NCI-H1436 treated with DMSO at 0.1 percent for 48 hours (cell line): ENCODE data around the gene CTBP1.

Experiments used
- DNase-seq: peaks from one replicate; lab custom pipeline; 2025; lab: John Stamatoyannopoulos, UW

Gene CTBP1

DNA sequence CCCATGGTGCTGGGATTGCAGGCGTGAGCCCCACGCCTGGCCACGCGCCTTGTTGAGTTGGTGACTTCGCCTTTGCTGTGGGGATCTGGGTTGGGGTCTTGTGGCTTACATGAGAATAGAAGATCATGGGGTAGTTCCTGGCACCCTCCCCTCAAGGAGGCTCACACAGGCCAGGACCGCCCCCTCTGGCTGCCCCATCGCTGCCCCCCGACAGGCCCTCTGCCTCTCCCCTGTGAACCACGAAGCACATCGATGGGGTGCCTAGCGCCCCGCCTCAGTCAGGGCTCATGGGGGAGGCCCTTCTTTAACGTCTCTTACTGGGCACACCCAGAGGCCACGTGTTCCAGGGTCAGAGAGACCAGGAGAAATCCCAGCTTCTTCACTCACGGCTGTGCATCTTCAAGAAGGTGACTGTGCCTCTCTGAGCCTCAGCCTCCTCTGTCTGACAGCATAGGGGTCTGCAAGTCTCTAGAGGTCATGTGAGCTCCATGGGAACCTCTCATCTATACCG is 53.0 kb downstream of the CTBP1 start:
- no peak for DNase-seq

DNA sequence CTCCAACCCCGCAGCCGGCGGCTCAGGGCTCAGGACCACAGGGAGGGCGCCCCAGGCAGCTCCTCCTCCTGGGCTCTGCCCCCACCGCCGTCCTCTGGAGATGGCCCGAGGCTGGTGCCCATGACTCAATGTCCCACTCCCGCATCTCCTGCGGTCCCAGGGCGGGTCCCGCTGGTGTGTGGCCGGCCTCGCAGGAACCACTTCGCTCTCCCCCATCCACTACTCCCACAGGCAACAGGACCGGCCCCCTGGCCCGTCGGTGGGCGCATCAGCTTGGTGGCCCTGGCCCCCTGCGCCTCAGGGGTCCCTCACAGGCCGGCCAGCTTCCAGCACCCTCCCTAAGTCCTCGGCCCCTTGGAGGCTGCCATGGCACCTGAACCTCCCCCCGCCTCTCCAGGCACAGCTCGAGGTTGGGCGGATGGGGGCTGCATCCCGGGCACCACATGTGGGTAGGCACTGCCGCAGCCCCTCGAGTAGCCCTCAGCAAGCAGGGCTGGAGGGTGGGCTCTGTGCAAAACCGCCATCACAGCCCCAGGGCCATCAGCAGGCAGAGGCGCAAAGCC is 53.7 kb downstream of the CTBP1 start:
- DNase-seq: no peak

DNA sequence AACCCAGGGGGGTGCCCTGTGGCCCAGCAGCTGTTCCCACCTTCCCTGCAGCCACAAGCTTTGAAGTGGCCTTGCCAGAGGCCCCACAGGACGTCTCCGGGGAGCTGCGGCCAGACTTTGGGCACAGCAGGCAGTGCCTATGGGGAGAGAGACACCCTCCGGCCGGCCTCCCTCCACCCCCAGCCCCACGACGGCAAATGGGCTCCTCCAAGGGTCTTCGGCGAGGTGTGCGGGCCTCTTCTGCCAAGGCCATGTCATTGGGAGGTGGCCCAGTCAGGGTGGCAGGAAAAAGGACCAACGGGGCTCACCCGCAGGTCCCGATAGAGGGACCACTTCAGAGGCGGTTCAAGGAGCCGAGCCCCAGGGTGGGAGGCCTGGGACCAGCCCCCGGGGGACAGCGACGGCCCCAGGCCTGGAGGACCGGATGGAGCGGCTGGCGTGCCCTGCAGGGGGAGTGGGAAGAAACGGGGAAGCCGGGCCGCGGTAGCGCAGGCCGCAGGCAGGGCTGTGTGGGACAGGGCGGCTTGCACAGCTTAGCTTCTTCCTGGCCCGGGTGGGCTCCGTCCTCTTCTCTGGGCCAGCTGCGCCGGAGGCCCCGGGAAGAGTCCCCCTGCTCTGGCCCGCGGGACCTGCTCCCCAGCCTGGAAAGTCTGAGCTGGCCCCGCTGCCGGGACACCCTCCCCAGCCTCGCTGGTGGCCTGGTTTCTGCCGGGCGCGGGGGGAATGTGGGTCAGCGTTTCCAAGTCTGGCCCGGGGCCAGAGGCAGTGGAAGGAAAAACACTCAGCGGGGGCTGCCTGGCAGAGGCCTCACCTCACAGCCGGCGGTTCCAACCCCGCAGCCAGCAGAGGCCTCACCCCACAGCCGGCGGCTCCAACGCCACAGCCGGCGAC is 54.7 kb downstream of the CTBP1 start:
- DNase-seq: no peak

DNA sequence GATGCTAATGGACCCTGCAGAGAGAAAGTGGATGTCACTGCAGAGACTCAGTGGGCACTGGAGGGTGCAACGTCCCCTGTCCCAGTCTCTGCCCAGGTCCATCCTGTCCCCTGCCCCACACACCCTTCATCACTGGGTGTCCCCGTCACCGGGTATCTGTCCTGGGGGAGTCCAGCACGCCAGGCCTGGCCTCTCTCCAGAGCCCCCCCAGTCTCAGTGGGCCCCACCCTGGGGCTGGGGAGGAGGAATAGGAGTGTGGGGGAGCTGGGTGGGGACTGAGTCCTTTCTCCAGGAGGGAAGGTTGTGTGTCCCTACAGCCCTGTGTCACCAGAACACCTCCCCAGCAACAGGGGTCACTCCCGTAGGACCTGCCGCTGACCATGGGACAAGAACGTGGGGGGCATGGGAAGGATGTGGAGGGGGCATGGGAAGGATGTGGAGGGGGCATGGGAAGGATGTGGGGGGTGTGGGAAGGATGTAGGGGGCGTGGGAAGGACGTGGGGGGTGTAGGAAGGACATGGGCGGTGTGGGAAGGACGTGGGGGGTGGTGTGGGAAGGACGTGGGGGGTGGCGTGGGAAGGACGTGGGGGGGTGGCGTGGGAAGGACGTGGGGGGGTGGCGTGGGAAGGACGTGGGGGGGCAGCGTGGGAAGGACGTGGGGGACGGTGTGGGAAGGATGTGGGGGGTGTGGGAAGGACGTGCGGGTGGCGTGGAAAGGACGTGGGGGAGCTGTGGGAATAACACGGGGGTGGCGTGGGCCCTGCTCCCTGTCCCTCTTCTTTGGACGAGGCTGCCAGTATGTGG is 55.5 kb downstream of the CTBP1 start:
- DNase-seq: no peak

DNA sequence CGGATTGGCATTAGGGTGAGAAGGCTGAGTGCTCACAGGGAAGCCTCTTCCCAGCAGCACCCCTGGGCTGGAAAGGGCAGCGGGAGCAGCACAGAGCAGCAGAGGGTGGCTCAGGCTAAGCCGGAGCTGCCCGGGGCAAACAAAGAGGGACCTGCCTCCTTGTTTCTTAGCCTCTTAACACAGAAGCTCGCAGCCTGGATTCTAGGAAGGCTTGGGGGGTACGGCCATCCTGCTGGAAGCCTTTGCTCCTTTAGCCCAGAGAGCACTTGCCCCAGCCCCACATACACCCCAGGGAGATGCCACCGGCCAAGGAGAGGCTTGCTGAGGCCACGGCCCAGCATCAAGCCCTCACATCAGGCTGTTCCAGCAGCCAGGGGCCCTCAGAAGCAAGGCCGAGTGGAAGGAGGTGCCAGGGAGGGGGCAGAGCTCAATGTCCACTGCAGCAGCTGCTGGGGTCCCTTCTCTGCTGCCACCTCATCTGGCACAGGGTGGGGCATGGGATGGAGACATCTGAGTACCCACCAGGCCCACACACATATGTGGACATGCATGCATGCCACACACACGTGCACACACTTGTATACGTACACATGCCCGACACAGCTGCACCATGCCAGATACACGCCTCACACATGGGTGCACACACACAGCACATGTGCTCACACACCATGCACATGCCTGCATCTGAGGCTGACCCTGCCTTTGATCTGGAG is 56.3 kb downstream of the CTBP1 start:
- DNase-seq: no peak

DNA sequence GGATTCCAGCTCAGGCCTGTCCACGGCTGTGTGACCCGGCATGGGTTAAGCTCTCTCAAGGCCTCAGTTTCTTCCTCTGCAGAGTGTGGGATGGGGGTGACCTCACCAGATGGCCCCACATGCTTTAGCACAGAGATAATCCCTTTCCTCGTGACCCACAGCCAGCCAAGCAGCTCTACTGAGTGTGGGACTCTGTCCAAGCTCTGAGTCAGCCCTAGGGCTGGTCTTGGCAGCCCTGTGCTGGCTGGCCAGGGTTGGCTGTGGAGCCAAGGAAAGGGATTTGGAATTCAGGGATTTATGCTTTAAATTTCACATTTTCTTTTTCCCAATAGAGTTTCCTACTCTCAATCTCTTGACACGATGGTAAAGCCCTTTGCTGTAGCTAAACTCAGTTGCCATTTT is 56.8 kb downstream of the CTBP1 start:
- no peak for DNase-seq

DNA sequence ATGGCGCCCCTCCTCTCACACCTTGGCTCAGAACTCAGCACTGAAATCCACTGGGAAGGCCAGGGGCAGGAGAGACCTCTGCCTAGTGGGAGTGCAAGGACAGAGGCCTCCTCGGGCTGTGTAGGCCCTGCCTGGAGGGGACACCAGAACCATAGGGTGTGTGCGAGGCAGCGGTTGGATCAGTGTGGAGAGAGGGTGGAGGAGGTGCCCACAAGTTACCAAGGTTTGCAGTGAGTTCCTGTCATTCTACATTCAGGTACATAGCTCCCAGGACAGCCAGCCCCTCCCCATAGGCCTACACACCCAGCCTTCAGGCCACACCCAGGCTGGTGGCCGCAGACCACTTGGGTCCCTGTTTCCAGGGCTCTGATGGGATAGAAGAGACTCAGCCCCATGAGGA is 57.3 kb downstream of the CTBP1 start:
- no peak for DNase-seq

DNA sequence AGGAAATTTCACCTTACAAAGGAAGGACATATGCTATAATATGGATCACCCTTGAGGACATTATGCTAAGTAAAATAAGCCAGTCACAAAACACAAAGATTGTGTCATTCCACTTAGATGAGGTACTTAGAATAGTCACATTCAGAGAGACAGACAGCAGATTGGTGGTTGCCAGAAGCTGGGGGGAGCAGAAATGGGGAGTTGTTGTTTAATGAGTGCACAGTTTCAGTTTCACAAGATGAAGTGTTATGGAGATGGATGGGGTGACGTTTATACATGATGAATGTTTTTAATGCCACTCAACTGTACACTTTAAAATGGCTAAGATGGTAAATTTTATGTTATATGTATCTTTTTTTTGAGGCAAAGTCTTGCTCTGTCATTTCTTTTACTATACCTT is 61.7 kb downstream of the CTBP1 start:
- DNase-seq: no peak

DNA sequence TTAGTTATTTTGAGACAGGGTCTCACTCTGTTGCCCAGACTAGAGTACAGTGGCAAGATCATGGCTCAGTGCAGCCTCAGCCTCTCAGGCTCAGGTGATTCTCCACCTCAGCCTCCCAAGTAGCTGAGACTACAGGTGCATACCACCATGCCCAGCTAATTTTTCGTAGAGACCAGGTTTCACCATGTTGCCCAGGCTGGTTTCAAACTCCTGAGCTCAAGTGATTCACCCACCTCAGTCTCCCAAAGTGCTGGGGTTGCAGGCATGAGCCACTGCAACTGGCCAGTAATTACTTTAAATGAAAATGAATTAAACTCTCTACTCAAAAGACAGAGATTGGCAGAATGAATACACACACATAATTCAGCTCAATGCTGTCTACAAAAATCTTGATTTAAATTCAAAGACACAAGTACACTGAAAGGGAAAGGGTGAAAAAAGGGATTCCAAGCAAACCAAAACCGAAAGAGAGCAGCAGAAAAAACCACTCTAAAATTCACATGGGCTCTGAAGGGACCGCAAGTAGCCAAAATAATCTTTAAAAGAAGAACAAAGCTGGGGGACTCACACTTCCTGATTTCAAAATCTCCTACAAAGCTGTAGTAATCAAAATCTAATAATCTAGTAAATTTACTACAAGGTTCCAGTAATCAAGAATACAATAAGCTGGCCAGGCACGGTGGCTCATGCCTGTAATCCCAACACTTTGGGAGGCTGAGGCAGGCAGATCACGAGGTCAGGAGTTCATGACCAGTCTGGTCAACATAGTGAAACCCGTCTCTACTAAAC is 64.8 kb downstream of the CTBP1 start:
- DNase-seq: no peak

DNA sequence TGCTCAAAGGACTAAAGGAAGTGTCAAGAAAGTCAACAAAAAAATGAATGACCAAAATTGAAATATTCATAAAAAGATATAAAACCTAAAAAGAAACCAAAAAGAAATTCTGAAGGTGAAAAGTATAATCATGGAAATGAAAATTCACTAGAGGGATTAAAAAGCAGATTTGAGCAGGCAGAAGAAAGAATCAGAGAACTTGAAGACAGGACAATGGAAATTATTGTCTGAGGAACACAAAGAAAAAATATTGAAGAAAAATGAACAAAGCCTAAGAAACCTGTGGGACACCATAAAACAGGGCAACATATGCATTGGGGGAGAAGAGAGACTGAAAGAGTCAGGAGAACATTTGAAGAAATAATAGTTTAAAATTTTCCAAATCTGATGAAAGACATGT is 66.6 kb downstream of the CTBP1 start:
- no peak for DNase-seq

DNA sequence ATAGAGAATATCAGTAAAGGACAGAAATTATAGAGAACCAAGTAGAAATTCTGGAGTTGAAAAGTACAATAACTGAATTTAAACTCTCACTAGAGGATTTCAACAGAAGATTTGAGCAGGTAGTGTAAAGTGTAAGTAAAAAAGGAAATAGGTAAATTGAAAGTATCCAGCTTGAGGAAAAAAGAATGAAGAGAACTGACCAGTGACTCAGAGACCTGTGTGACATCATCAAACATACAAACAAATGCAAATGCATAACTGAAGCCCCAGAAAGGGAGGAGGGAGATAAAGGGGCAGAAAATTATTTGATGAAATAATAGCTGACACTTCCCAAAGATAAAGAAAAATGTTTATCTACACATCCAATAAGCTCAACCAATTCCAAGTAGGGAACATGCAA is 68.3 kb downstream of the CTBP1 start:
- no peak for DNase-seq

DNA sequence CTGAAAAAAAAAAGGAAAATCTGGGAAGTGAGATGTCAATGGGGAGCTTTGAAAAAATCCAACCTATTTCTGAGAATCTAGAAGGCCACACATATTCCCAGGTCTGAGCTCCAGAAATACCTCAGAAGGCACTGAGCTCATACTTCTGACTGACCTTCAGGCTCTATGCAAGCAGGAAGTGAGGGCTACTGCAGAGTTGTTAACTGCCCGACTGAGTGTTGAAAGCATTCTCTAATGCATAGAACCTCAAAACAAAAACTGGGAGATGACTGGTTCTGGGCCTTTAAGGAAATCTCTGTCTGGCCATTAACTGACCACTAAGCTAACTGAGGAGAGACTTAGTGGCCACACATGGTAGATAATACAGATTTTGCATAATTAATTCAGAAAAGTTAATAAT is 69.0 kb downstream of the CTBP1 start:
- no peak for DNase-seq

DNA sequence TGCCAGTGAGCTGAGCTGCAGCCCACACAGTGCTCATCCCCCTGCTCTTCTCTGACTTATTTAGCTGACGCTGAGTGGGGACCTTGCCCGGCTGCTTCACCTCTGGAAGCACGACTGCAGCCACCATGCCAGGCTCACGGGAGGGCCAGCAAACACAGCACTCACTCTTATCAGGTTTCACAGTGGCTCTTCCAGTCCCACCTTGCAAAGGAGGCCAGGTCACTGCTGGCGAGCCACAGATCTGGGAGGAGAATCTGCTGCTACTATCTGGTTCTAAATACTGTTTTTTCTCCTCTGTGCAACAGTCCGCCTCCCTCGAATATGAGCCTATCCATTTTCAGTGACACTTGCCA is 69.9 kb downstream of the CTBP1 start:
- no peak for DNase-seq

DNA sequence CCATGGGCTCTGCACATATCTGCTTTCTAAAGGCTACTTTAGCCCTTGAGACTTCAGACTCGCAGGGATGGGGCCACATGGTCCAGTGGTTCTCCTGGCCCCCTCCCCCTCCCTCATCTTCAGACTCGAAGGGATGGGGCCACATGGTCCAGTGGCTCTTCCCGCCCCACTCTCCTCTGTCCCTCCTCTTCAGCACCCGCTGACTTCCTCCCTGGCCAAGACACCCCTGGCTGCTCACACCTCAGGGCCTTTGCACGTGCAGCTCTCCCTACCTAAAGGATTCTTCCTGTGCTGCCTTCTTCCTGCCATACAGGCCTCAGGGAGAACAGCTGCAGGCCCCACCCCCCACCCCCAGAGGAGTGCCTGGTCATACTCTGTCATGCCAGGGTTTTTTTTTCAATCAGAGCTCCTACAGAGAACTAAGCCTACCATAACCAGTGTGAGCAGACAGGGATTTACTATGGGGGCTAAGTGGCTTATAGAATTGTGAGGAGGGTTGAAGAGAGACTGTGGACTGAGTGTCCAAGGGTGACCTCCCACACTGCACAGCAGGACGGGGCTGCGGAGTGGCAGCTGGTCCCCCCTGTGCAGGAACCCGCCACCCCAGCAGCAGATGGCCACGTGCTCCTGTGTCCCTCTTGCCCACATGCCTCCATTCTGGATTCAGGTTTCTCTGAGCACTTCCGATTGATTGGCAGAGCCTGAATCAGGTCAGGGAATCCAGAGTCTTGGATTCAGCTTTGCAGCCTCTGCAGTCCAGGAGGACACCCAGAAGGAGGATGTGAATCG is 70.4 kb downstream of the CTBP1 start:
- no peak for DNase-seq

DNA sequence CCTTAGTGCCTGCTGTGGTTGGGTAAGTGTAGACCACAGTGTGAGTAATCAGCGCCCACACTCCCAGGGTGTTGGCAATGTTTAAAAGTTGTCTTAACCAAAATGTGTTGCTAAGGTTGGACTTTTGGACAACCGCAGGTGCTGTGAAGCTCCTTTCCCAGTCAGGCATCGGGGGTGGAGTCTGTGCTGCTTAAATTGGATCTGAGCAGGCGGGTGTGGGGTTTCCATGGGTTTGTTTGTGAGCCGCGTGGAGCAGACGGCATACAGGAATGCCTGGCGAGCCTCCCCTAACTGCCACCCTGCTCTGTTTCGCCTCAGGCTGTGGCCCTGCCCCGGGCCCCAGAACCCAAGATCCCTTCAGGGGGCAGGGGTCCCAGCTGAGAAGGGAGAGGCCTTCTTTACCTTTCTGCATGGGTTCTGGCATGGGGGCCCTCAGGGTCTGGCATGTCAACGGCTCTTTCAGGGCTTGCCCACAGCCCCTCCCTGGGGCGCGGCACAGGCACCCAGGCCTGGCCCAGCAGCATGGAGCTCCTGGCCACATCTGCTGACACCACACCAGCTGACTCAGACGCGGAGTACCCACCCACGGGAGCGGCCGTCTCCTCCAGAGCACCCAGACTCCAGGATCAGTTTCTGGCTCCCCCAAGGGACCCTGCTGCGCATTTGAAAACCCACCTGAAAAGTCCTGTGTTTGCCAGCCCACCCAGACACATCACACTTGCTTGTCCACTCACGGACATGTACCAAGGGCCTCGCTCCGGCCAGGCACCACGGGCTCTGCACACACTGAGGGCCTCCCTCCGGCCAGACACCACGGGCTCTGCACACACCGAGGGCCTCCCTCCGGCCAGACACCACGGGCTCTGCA is 71.4 kb downstream of the CTBP1 start:
- DNase-seq: no peak

DNA sequence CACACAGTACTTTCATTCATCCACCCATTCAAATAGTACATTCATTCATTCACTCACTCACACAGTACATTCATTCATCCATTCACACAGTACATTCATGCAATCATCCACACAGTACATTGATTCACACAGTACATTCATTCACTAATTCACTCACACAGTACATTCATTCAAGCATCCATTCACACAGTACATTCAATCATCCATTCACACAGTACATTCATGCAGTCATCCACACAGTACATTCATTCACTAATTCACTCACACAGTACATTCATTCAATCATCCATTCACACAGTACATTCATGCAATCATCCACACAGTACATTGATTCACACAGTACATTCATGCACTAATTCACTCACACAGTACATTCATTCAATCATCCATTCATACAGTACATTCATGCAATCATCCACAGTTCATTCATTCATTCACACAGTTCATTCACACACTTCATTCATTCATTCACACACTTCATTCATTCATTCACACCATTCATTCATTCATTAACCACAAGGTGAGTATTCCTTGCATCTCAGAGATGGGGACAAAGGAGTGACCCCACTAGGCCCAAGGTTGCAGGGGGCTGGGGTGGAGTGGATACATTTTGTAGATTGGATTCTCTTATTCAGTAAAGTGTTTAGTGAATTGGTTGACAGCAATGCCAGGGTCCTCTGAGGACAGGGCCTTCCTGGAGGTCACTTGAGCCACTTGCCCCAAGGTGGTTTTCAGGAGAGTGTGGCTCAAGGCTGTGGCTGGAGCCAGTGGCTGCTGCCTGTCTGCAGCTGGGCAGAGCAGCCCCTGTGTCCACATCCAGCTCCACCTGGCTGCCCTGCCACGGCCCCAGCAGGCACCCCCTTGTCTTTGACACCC is 72.3 kb downstream of the CTBP1 start:
- no peak for DNase-seq

DNA sequence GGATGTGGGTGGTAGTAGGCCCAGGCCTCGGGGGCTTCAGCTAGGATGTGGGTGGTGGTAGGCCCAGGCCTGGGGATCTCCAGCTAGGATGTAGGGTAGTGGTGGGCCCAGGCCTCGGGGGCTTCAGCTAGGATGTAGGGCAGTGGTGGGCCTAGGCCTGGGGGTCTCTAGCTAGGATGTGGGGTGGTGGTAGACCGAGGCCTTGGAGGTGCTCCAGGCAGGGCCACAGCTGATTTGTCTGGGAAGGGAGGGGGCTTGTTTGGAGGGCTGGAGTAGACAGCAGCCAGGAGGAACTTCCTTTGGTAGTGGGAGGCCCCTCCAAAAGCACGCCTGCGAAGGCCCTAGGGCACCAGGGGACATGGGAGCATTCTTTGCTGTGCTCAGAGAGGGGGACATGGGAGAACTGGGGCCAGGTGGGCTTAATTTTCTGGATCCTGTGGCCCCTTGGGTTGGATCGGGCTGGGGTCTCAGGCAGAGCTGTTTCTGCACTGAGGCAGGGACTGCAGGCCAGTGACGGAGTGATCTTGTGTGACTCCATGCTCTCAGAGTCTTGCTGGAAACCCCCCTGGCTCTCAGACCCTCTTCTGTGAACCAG is 73.2 kb downstream of the CTBP1 start:
- no peak for DNase-seq

DNA sequence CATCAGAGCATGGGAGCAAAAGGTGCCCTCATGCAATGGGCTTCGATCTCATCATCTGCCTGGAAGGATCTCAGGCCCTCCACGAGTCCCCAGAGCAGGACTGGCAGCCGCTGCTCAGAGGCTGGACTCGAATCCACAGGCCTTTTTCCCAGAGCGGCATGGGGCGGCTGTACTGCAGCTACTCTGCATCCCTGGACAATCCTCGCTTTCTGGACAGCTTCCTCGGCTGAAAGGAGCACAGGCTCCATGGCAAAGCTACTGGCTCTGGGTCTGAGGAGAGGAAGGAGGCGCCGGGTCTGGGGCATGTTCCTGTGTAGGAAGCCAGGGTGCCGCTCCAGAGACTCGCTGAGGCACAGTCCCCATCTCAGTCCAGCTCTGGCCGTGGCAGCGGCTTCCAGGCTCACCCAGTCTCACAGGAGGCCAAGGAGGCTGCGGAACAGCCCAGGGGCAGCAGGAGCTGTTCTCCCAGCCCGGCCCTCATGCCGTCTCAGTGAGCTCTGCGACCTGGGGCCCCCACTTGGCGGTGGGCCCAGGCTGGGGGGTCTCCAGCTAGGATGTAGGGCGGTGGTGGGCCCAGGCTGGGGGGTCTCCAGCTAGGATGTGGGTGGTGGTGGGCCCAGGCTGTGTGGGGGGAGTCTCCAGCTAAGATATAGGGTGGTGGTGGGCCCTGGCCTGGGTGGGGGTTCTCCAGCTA is 73.8 kb downstream of the CTBP1 start:
- DNase-seq: no peak
